ENCODE data around the gene COPZ2.

The COPZ2 gene

GRCh38 chr17:48011405-48012150 is 26.0 kb downstream of the COPZ2 start:
- Histone ChIP-seq H3K4me1 (ENCODE audit: insufficient read depth, low read length, severe bottlenecking) (peaks cover 13% of the 10 kb centered on the region), H3K27me3 (ENCODE audit: insufficient read depth, low read length) (peaks cover 3% of the 10 kb centered on the region; the same call in 1 of the 2 replicates), H3K4me3 (ENCODE audit: low read depth, low read length, poor library complexity, severe bottlenecking) (peak overlapping the region; percentile 60), H3K36me3 (ENCODE audit: insufficient read depth, low read length) (no peaks in the 10 kb centered on the region), H3K9me2 (ENCODE audit: low read depth, low read length) (no peaks in the 10 kb centered on the region), H3K27ac (ENCODE audit: low read depth, low read length, poor library complexity, severe bottlenecking) (no peak overlapping the region), H3K9ac (ENCODE audit: low read length) (peak overlapping the region; percentile 55), H3K4me2 (ENCODE audit: low read length) (peak overlapping the region; percentile 81), H4K20me1 (ENCODE audit: insufficient read depth, low read length) (no peaks in the 10 kb centered on the region), H3K9me3 (ENCODE audit: low read length) (no peaks in the 10 kb centered on the region), H2AFZ (ENCODE audit: low read length) (0 out of 2 replicates have a peak overlapping the region, but pooled peaks have one; percentile 61), H3K79me2 (ENCODE audit: insufficient read depth, low read length) (no peaks in the 10 kb centered on the region), H3F3A (ENCODE audit: insufficient read depth, low read length) (no peaks in the 10 kb centered on the region)
- TF ChIP-seq EZH2 (IDR thresholded peaks at IDR 0.05; ENCODE audit: borderline replicate concordance, low read length) (no peak), CTCF (IDR thresholded peaks at IDR 0.05; ENCODE audit: low read length) (peak; percentile 80)

GRCh38 chr17:48010193-48010592 is 27.4 kb downstream of the COPZ2 start:
- no peak overlapping the region for H3K27ac ChIP-seq (ENCODE audit: low read depth, low read length, poor library complexity, severe bottlenecking)

GRCh38 chr17:48006936-48007709 is 30.5 kb downstream of the COPZ2 start:
- Histone ChIP-seq H3K4me2 (ENCODE audit: low read length) (no peak overlapping the region), H3K27ac (ENCODE audit: low read depth, low read length, poor library complexity, severe bottlenecking) (no peak overlapping the region), H3K4me1 (ENCODE audit: insufficient read depth, low read length, severe bottlenecking) (peaks cover 18% of the 10 kb centered on the region), H4K20me1 (ENCODE audit: insufficient read depth, low read length) (no peaks in the 10 kb centered on the region), H3K9me3 (ENCODE audit: low read length) (no peaks in the 10 kb centered on the region), H3K4me3 (ENCODE audit: low read depth, low read length, poor library complexity, severe bottlenecking) (no peak overlapping the region), H3K9me2 (ENCODE audit: low read depth, low read length) (no peaks in the 10 kb centered on the region), H3K9ac (ENCODE audit: low read length) (no peak overlapping the region), H3F3A (ENCODE audit: insufficient read depth, low read length) (no peaks in the 10 kb centered on the region), H2AFZ (ENCODE audit: low read length) (no peak overlapping the region), H3K27me3 (ENCODE audit: insufficient read depth, low read length) (no peaks in the 10 kb centered on the region; the same call in 1 of the 2 replicates), H3K36me3 (ENCODE audit: insufficient read depth, low read length) (no peaks in the 10 kb centered on the region), H3K79me2 (ENCODE audit: insufficient read depth, low read length) (no peaks in the 10 kb centered on the region)
- TF ChIP-seq CTCF (IDR thresholded peaks at IDR 0.05; ENCODE audit: low read length), result no peak
- TF ChIP-seq EZH2 (IDR thresholded peaks at IDR 0.05; ENCODE audit: borderline replicate concordance, low read length), result no peak

More at GRCh38 chr17:48010193-48010592, 27.4 kb downstream of the COPZ2 start:
- Histone ChIP-seq H3K9me3 (ENCODE audit: low read length) (no peaks in the 10 kb centered on the region), H3K4me2 (ENCODE audit: low read length) (no peak overlapping the region), H3K9ac (ENCODE audit: low read length) (no peak overlapping the region), H3K79me2 (ENCODE audit: insufficient read depth, low read length) (no peaks in the 10 kb centered on the region), H3K4me1 (ENCODE audit: insufficient read depth, low read length, severe bottlenecking) (peaks cover 13% of the 10 kb centered on the region), H3K27me3 (ENCODE audit: insufficient read depth, low read length) (peaks cover 3% of the 10 kb centered on the region; the same call in 1 of the 2 replicates), H3F3A (ENCODE audit: insufficient read depth, low read length) (no peaks in the 10 kb centered on the region), H3K36me3 (ENCODE audit: insufficient read depth, low read length) (no peaks in the 10 kb centered on the region), H2AFZ (ENCODE audit: low read length) (no peak overlapping the region), H4K20me1 (ENCODE audit: insufficient read depth, low read length) (no peaks in the 10 kb centered on the region), H3K4me3 (ENCODE audit: low read depth, low read length, poor library complexity, severe bottlenecking) (no peak overlapping the region), H3K9me2 (ENCODE audit: low read depth, low read length) (no peaks in the 10 kb centered on the region)
- no peak for TF ChIP-seq CTCF (IDR thresholded peaks at IDR 0.05; ENCODE audit: low read length)
- TF ChIP-seq EZH2 (IDR thresholded peaks at IDR 0.05; ENCODE audit: borderline replicate concordance, low read length), result no peak

All from OCI-LY1 (cell line).